H1 (cell line): ENCODE measurements around the gene NEFH. TPM values are rescaled to one million over a fixed set of nuclear protein-coding genes. Genes with fewer than 3 reads are reported as not detected.

Experiments
- CTCF ChIA-PET: fragments of 300-600 bp; sonication (Branson Sonifier 250); formaldehyde crosslinking; loops from one replicate; lab custom pipeline; 2021; ENCODE audit not compliant: partially characterized antibody; lab: Charles Lee
- POLR2A ChIA-PET: fragments of 300-600 bp; sonication (Branson Sonifier 250); formaldehyde crosslinking; loops from one replicate; lab custom pipeline; 2021; ENCODE audit warnings: inconsistent platforms; ENCODE audit not compliant: partially characterized antibody; lab: Charles Lee
- DNase-seq, 2 experiments: peaks; one replicate each; pipeline versions ENCODE4 v3.0.0 to v3.0.0-alpha.2; 2010 to 2022; ENCODE audit warnings: low spot score in 2 of 2, low read depth in 1 of 2, mixed read lengths in 1 of 2
- FAIRE-seq: peaks from 2 replicates; lab custom pipeline; 2011; peaks lifted over from hg19 to GRCh38; lab: Jason Lieb, UNC
- H2AFZ ChIP-seq: 2 replicates; pipeline ENCODE4 v1.8.1; 2012; ENCODE audit warnings: low read length, inconsistent platforms
- H2AK5ac ChIP-seq: 2 replicates; pipeline ENCODE4 v1.6.1; 2013; ENCODE audit warnings: low read depth, low read length
- H2BK120ac ChIP-seq: replicated peaks from 2 replicates; pipeline ENCODE3; 2013; ENCODE audit warnings: low read depth, low read length, inconsistent platforms
- H2BK12ac ChIP-seq: 2 replicates; pipeline ENCODE4 v1.6.1; 2013; ENCODE audit warnings: low read depth, low read length
- H2BK15ac ChIP-seq: 2 replicates; pipeline ENCODE4 v1.6.1; 2013; ENCODE audit warnings: low read length
- H2BK20ac ChIP-seq: 2 replicates; pipeline ENCODE4 v1.6.1; 2013; ENCODE audit warnings: low read length
- H2BK5ac ChIP-seq: 2 replicates; pipeline ENCODE4 v1.6.1; 2013; ENCODE audit warnings: low read depth, low read length
- H3K14ac ChIP-seq: 2 replicates; pipeline ENCODE4 v1.6.1; 2013; ENCODE audit warnings: inconsistent platforms; ENCODE audit not compliant: insufficient read length
- H3K18ac ChIP-seq: 2 replicates; pipeline ENCODE4 v1.6.1; 2013; ENCODE audit warnings: low read length; ENCODE audit errors: extremely low read depth
- H3K23ac ChIP-seq: 2 replicates; pipeline ENCODE4 v1.6.1; 2013; ENCODE audit warnings: inconsistent platforms; ENCODE audit not compliant: insufficient read length
- H3K23me2 ChIP-seq: 2 replicates; pipeline ENCODE4 v1.6.1; 2013; ENCODE audit warnings: low read depth, low read length
- H3K27ac ChIP-seq: 2 replicates; pipeline ENCODE4 v1.6.1; 2011; ENCODE audit warnings: low read depth, low read length, inconsistent platforms
- H3K27me3 ChIP-seq, 4 experiments: replicated peaks in 1 of 4; 1 replicate in 1 of 4; 2 replicates in 3 of 4; pipeline versions ENCODE4 v1.6.1 to v1.8.1; 2011 to 2013; ENCODE audit warnings: low read length in 3 of 4, mild to moderate bottlenecking in 3 of 4, inconsistent platforms in 2 of 4, mixed read lengths in 2 of 4, moderate library complexity in 1 of 4; ENCODE audit not compliant: control insufficient read depth in 3 of 4, insufficient read depth in 3 of 4; ENCODE audit errors: extremely low read depth in 1 of 4
- H3K36me3 ChIP-seq, 4 experiments: 2 replicates each; pipeline versions ENCODE4 v1.6.1 to v1.8.1; 2011 to 2013; ENCODE audit warnings: mild to moderate bottlenecking in 4 of 4, low read length in 3 of 4, moderate library complexity in 2 of 4, control low read depth in 1 of 4, inconsistent platforms in 1 of 4; ENCODE audit not compliant: insufficient read depth in 4 of 4, control insufficient read depth in 2 of 4
- H3K4ac ChIP-seq: replicated peaks from 2 replicates; pipeline ENCODE3; 2013; ENCODE audit warnings: low read length, low read depth, mixed read lengths, inconsistent platforms; ENCODE audit not compliant: insufficient read length
- H3K4me1 ChIP-seq, 4 experiments: replicated peaks in 1 of 4; 1 replicate in 1 of 4; 2 replicates in 3 of 4; pipeline versions ENCODE4 v1.6.1 to v1.8.1; 2011 to 2013; ENCODE audit warnings: low read length in 3 of 4, inconsistent platforms in 2 of 4, mixed read lengths in 1 of 4; ENCODE audit not compliant: insufficient read depth in 4 of 4, control insufficient read depth in 3 of 4
- H3K4me2 ChIP-seq, 2 experiments: 2 replicates each; pipeline versions ENCODE4 v1.6.1 to v1.8.1; 2011 to 2013; ENCODE audit warnings: low read depth in 2 of 2, low read length in 2 of 2, control low read depth in 1 of 2, inconsistent platforms in 1 of 2, mild to moderate bottlenecking in 1 of 2; ENCODE audit not compliant: insufficient read depth in 1 of 2
- H3K4me3 ChIP-seq, 4 experiments: fragments of 200-600, 300-600 bp in 1 of 4; sonication (generic), shearing (Covaris generic), sonication (Bioruptor Twin) in 1 of 4; 2 replicates each; pipeline versions ENCODE4 v1.5.1 to v1.8.1; 2011 to 2016; ENCODE audit warnings: low read length in 4 of 4, low read depth in 3 of 4, control low read depth in 2 of 4, inconsistent platforms in 2 of 4, mild to moderate bottlenecking in 2 of 4, mixed read lengths in 1 of 4, moderate library complexity in 1 of 4; ENCODE audit not compliant: insufficient read depth in 2 of 4; ENCODE audit errors: extremely low read depth in 1 of 4
- H3K56ac ChIP-seq: replicated peaks from 2 replicates; pipeline ENCODE3; 2013; ENCODE audit warnings: low read depth, mild to moderate bottlenecking, mixed read lengths, low read length, inconsistent platforms; ENCODE audit not compliant: insufficient read length
- H3K79me1 ChIP-seq: 2 replicates; pipeline ENCODE4 v1.6.1; 2013; ENCODE audit warnings: low read depth, low read length, control low read depth
- H3K79me2 ChIP-seq, 2 experiments: 2 replicates each; pipeline versions ENCODE4 v1.6.1 to v1.8.1; 2012 to 2013; ENCODE audit warnings: low read length in 2 of 2, mild to moderate bottlenecking in 2 of 2, inconsistent platforms in 1 of 2; ENCODE audit not compliant: insufficient read depth in 2 of 2, control insufficient read depth in 1 of 2
- H3K9ac ChIP-seq, 4 experiments: replicated peaks in 1 of 4; 1 replicate in 1 of 4; 2 replicates in 3 of 4; pipeline versions ENCODE4 v1.6.1 to v1.8.1; 2011 to 2013; ENCODE audit warnings: low read depth in 3 of 4, low read length in 3 of 4, control low read depth in 2 of 4, mild to moderate bottlenecking in 2 of 4, moderate library complexity in 2 of 4, inconsistent platforms in 1 of 4; ENCODE audit errors: extremely low read depth in 1 of 4
- H3K9me3 ChIP-seq, 2 experiments: 2 replicates each; pipeline versions ENCODE4 v1.6.1 to v1.8.1; 2012 to 2013; ENCODE audit warnings: mild to moderate bottlenecking in 2 of 2, moderate library complexity in 2 of 2, control low read depth in 1 of 2, inconsistent platforms in 1 of 2, low read depth in 1 of 2, low read length in 1 of 2, mixed read lengths in 1 of 2; ENCODE audit not compliant: insufficient read depth in 2 of 2
- H4K20me1 ChIP-seq, 2 experiments: replicated peaks in 1 of 2; 2 replicates each; pipeline versions ENCODE3 to v1.8.1; 2011 to 2013; ENCODE audit warnings: inconsistent platforms in 2 of 2, low read length in 2 of 2, mild to moderate bottlenecking in 1 of 2; ENCODE audit not compliant: insufficient read depth in 2 of 2, control insufficient read depth in 1 of 2
- H4K5ac ChIP-seq: 2 replicates; pipeline ENCODE4 v1.6.1; 2013; ENCODE audit warnings: low read length, low read depth, mixed read lengths, inconsistent platforms; ENCODE audit not compliant: insufficient read length
- H4K8ac ChIP-seq: 2 replicates; pipeline ENCODE4 v1.8.0; 2013; ENCODE audit warnings: mild to moderate bottlenecking, moderate library complexity, low read length, inconsistent platforms; ENCODE audit not compliant: insufficient read depth; ENCODE audit errors: extremely low read depth
- H4K91ac ChIP-seq: replicated peaks from 2 replicates; pipeline ENCODE3; 2013; ENCODE audit warnings: low read length, mixed read lengths, inconsistent platforms; ENCODE audit not compliant: insufficient read length
- BACH1 ChIP-seq: IDR thresholded peaks from 2 replicates; pipeline ENCODE4 v1.6.1; 2012; ENCODE audit warnings: low read length, improper control_type of control experiment
- CBX8 ChIP-seq: fragments of 300-800, 300-1000 bp; sonication (generic); IDR thresholded peaks from 2 replicates; pipeline ENCODE4 v1.7.1; 2016; ENCODE audit warnings: low read depth, low read length, borderline replicate concordance
- EGR1 ChIP-seq: IDR thresholded peaks from 2 replicates; pipeline ENCODE4 v1.6.1; 2011; ENCODE audit warnings: low read depth, low read length, borderline replicate concordance
- EP300 ChIP-seq, 2 experiments: IDR thresholded peaks; 1 replicate in 1 of 2; 2 replicates in 1 of 2; pipeline ENCODE4 v1.6.1; 2011 to 2012; ENCODE audit warnings: low read depth in 2 of 2, low read length in 2 of 2, mild to moderate bottlenecking in 2 of 2, borderline replicate concordance in 1 of 2, inconsistent platforms in 1 of 2, moderate library complexity in 1 of 2
- JUN ChIP-seq: IDR thresholded peaks from 2 replicates; pipeline ENCODE4 v1.6.1; 2011; ENCODE audit warnings: low read depth, mild to moderate bottlenecking, improper control_type of control experiment, low read length
- MAX ChIP-seq: IDR thresholded peaks from 2 replicates; pipeline ENCODE4 v1.6.1; 2012; ENCODE audit warnings: inconsistent platforms
- SP4 ChIP-seq: IDR thresholded peaks from 2 replicates; pipeline ENCODE4 v1.6.1; 2012; ENCODE audit warnings: low read length, inconsistent platforms
- TAF1 ChIP-seq: IDR thresholded peaks from 2 replicates; pipeline ENCODE4 v1.6.1; 2011; ENCODE audit warnings: mild to moderate bottlenecking, low read depth, low read length
- TBP ChIP-seq: IDR thresholded peaks from 2 replicates; pipeline ENCODE4 v1.6.1; 2011; ENCODE audit warnings: low read depth, low read length, improper control_type of control experiment
- TEAD4 ChIP-seq: IDR thresholded peaks from 2 replicates; pipeline ENCODE4 v1.6.1; 2012; ENCODE audit warnings: low read depth, low read length, inconsistent platforms, mixed read lengths
- whole genome bisulfite sequencing, 2 experiments: shearing (Covaris generic) in 1 of 2; methylation state at CpG; one replicate each; pipeline versions ENCODE4 v1.1.6 to v1.1.7; 2013 to 2015; ENCODE audit warnings: low lambda C conversion rate in 2 of 2, mixed read lengths in 2 of 2, inconsistent platforms in 1 of 2, low coverage in 1 of 2, missing lambda C conversion rate in 1 of 2; ENCODE audit not compliant: insufficient replicate concordance in 2 of 2, insufficient coverage in 1 of 2, insufficient read length in 1 of 2; ENCODE audit errors: extremely low coverage in 1 of 2, missing lambda C conversion rate in 1 of 2; 5-methylcytosine and 5-hydroxymethylcytosine counted together
- polyA plus RNA-seq, 7 experiments: library from polyadenylated mRNA; depleted of rRNA in 3 of 7; stranded (reverse) in 5 of 7; unstranded in 2 of 7; fragments of >200 nt in 5 of 7; fragments of 200-250 nt in 2 of 7; gene quantifications; 1 replicate in 5 of 7; 2 replicates in 1 of 7; 4 replicates in 1 of 7; pipeline versions ENCODE4 v1.2.1 to v1.2.3, GENCODE V29; 2011 to 2013; ENCODE audit warnings: missing spikeins in 2 of 7, mixed read lengths in 2 of 7
- total RNA-seq: library from RNA; stranded (reverse); fragmentation: NEBNext Ultra II Directional; extraction: Animal tissue kit (Norgen Biotek cat#: 25700); gene quantifications from 2 replicates; pipeline ENCODE4 v1.2.1, GENCODE V29; 2021
- TF ChIP-seq, protein P1 (sequence below): IDR thresholded peaks from 2 replicates; pipeline ENCODE4 v1.6.1; 2011; ENCODE audit warnings: low read depth, mild to moderate bottlenecking, low read length; ENCODE audit not compliant: insufficient read depth

Gene NEFH
- total and polyA plus RNA-seq, 2 of the 8 experiments (the other 6 are each of a cell fraction or from before 2014, with no cell fraction given) = 0.57 to 2.3 TPM

DNA sequence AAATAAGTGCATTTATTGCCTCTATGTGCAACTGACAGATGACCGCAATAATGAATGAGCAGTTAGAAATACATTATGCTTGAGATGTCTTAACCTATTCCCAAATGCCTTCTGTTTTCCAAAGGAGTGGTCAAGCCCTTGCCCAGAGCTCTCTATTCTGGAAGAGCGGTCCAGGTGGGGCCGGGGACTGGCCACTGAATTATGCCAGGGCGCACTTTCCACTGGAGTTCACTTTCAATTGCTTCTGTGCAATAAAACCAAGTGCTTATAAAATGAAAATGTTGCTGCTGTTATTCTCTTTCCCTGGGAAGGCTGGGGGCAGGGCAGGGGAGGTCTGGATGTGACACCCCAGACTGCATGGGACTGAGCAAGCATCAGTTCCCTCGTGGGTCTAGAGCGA is 11.0 kb downstream of the NEFH start:
- no peak overlapping the region for H3K23ac ChIP-seq
- no peak for DNase-seq
- no peak for FAIRE-seq
- H3K36me3 ChIP-seq = peaks cover 0 to 8% (median 0%) of the 10 kb centered on the region in 4 experiments; a peak in 2 of 8 replicates
- H3K14ac ChIP-seq = no peak overlapping the region
- H3K4ac ChIP-seq = no peak overlapping the region
- H3K9me3 ChIP-seq = 0 out of 4 replicates have a peak, but pooled peaks cover 0 to 3% of the 10 kb centered on the region in 2 experiments
- no peaks in the 10 kb centered on the region for H4K20me1 ChIP-seq
- no peaks in the 10 kb centered on the region for H3K4me1 ChIP-seq
- 95% methylated on average over 6 of the region's 6 CpGs; no CpG with 5 or more reads in 1 of the 2 experiments for WGBS, 2 experiments
- no peaks in the 10 kb centered on the region for H3K79me1 ChIP-seq
- H2BK20ac ChIP-seq = no peak overlapping the region
- no peak overlapping the region for H4K8ac ChIP-seq
- no peak overlapping the region for H3K18ac ChIP-seq
- H3K56ac ChIP-seq = no peak overlapping the region
- no peak overlapping the region for H3K9ac ChIP-seq
- H3K23me2 ChIP-seq = no peaks in the 10 kb centered on the region
- no peak overlapping the region for H2AK5ac ChIP-seq
- H3K27ac ChIP-seq = no peak overlapping the region
- no peak overlapping the region for H2AFZ ChIP-seq
- H2BK120ac ChIP-seq = no peak overlapping the region
- H4K5ac ChIP-seq = no peak overlapping the region
- no peak overlapping the region for H2BK12ac ChIP-seq
- no peak overlapping the region for H2BK5ac ChIP-seq
- no peak overlapping the region for H2BK15ac ChIP-seq
- CTCF ChIA-PET = interaction anchor here (0.9 to 3.1 kb wide), 2 partner anchors 19 to 95 kb away, joined by 3 to 11 read pairs; no protein-coding TSS in a partner anchor
- no peak for TF ChIP-seq SP4
- no peak for TF ChIP-seq TEAD4
- no peak for TF ChIP-seq TBP
- no peak for TF ChIP-seq TAF1
- TF ChIP-seq EP300 (IDR thresholded peaks at IDR 0.05; ENCODE audit: borderline replicate concordance in 1 of 2, low read depth in 2 of 2, low read length in 2 of 2) = no peak
- TF ChIP-seq, protein P1, sequence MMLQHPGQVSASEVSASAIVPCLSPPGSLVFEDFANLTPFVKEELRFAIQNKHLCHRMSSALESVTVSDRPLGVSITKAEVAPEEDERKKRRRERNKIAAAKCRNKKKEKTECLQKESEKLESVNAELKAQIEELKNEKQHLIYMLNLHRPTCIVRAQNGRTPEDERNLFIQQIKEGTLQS = no peak
- no peak for TF ChIP-seq CBX8
- no peak for TF ChIP-seq JUN
- TF ChIP-seq BACH1 = no peak
- no peak for TF ChIP-seq EGR1
- no peak for TF ChIP-seq MAX
- TF ChIP-seq, all 59 proteins: peak for 0
- Histone ChIP-seq H3K27me3 (no peaks in the 10 kb centered on the region), H3K4me2 (no peak overlapping the region), H3K4me3 (no peak overlapping the region), H3K79me2 (no peaks in the 10 kb centered on the region), H4K91ac (no peak overlapping the region)
- POLR2A ChIA-PET = no interaction called here
